Right atrium auricular region (tissue), 2 donors: ENCODE data around the gene TNFRSF25. TPM values are rescaled to one million over a fixed set of nuclear protein-coding genes. Genes with fewer than 3 reads are reported as not detected.

Experiments
- DNase-seq: peaks from one replicate; pipeline ENCODE4 v3.0.0-alpha.2; 2019; ENCODE audit warnings: low spot score
- H3K27ac ChIP-seq, 2 donors: fragments of 200-600 bp; sonication (generic); 1 replicate in 1 of 2; 2 replicates in 1 of 2; pipeline ENCODE4 v1.5.1; 2016 to 2019
- H3K27me3 ChIP-seq, 2 donors: fragments of 200-600 bp; sonication (generic); one replicate each; pipeline versions ENCODE4 v1.5.1 to v1.6.0; 2017 to 2019
- H3K36me3 ChIP-seq: fragments of 200-600 bp; sonication (generic); one replicate; pipeline ENCODE4 v1.5.1; 2016
- H3K4me1 ChIP-seq, 2 donors: fragments of 200-600 bp; sonication (generic); one replicate each; pipeline versions ENCODE4 v1.5.1 to v1.6.0; 2017 to 2019
- H3K4me3 ChIP-seq, 2 donors: fragments of 200-600 bp; sonication (generic); 1 replicate in 1 of 2; 2 replicates in 1 of 2; pipeline ENCODE4 v1.5.1; 2017 to 2019; ENCODE audit warnings: mild to moderate bottlenecking in 1 of 2, moderate library complexity in 1 of 2
- H3K9me3 ChIP-seq, 2 donors: fragments of 200-600 bp; sonication (generic); one replicate each; pipeline ENCODE4 v1.5.1; 2019
- CTCF ChIP-seq, 2 donors: fragments of 200-600 bp; sonication (generic); IDR thresholded peaks; one replicate each; pipeline ENCODE4 v1.5.1; 2019; ENCODE audit warnings: antibody characterized with exemption in 2 of 2
- total RNA-seq, 2 donors: library from RNA; depleted of rRNA; stranded (reverse); fragments of >200 nt; gene quantifications; one replicate each; pipeline ENCODE4 v1.1.0, GENCODE V29; 2016

TNFRSF25 gene
- total RNA-seq, 2 donors from 2014 or later, result 4.4 to 7.4 TPM

DNA sequence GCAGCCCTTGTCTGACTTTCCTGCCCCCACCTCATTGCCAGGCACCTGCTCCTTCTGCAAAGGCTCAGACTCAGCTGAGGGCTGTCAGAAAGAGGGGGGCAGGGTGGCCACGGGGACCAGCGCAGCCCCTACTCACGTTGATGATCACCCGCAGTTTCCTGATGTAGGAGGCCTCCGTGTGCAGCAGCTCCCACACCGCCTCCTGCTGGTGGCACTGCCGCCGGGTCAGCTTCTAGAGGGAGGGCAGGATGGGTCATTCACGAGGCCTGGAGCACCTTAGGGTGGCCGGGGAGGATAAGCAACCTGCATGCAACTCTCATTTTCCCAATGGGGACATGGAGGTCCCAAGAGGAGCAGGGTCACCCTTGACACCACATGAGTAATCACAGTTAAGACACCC, 6.4 kb upstream of the TNFRSF25 start:
- TF ChIP-seq CTCF (IDR thresholded peaks at IDR 0.05), result no peak

DNA sequence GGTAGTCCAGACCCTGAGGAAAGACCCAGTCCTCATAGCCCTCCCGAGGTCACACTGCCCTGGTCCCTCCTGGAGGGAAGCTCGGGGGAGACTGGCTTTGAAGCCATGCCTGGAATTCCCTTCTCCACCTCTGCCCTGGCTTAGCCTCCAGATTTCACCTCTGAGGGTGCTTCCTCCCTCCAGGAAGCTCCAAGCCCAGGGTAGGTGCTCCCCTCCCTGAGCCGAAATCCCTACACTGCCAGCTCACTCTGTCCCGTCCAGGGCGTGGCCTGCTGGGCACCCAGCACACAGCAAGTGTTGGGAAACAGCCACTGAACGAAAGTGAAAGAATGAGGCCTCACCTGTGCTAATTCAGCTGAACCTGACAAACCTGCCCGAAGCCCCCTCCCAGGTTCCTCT, 6.0 kb upstream of the TNFRSF25 start:
- H3K27me3 ChIP-seq, result no peaks in the 10 kb centered on the region
- H3K4me3 ChIP-seq, result no peak overlapping the region
- no peak for DNase-seq
- H3K9me3 ChIP-seq, result no peaks in the 10 kb centered on the region
- H3K4me1 ChIP-seq, result peaks cover 0 to 6% of the 10 kb centered on the region in 2 donors
- H3K27ac ChIP-seq, result no peak overlapping the region
- no peak for TF ChIP-seq CTCF (IDR thresholded peaks at IDR 0.05)
- H3K36me3 ChIP-seq, result peaks cover 60% of the 10 kb centered on the region

More for the DNA sequence above, 6.4 kb upstream of the TNFRSF25 start:
- Histone ChIP-seq H3K36me3 (peaks cover 60% of the 10 kb centered on the region), H3K4me1 (peaks cover 0 to 6% of the 10 kb centered on the region in 2 donors), H3K9me3 (no peaks in the 10 kb centered on the region), H3K27ac (no peak overlapping the region), H3K4me3 (no peak overlapping the region), H3K27me3 (no peaks in the 10 kb centered on the region)
- DNase-seq, result no peak

- Histone ChIP-seq H3K4me1 (peaks cover 0 to 6% of the 10 kb centered on the region in 2 donors), H3K4me3 (no peak overlapping the region), H3K36me3 (peaks cover 60% of the 10 kb centered on the region), H3K9me3 (no peaks in the 10 kb centered on the region), H3K27ac (no peak overlapping the region), H3K27me3 (no peaks in the 10 kb centered on the region)
- DNase-seq, result no peak
- TF ChIP-seq CTCF (IDR thresholded peaks at IDR 0.05), result no peak
Observed at GRCh38 chr1:6471086-6471969, 5.4 kb upstream of the TNFRSF25 start.

DNA sequence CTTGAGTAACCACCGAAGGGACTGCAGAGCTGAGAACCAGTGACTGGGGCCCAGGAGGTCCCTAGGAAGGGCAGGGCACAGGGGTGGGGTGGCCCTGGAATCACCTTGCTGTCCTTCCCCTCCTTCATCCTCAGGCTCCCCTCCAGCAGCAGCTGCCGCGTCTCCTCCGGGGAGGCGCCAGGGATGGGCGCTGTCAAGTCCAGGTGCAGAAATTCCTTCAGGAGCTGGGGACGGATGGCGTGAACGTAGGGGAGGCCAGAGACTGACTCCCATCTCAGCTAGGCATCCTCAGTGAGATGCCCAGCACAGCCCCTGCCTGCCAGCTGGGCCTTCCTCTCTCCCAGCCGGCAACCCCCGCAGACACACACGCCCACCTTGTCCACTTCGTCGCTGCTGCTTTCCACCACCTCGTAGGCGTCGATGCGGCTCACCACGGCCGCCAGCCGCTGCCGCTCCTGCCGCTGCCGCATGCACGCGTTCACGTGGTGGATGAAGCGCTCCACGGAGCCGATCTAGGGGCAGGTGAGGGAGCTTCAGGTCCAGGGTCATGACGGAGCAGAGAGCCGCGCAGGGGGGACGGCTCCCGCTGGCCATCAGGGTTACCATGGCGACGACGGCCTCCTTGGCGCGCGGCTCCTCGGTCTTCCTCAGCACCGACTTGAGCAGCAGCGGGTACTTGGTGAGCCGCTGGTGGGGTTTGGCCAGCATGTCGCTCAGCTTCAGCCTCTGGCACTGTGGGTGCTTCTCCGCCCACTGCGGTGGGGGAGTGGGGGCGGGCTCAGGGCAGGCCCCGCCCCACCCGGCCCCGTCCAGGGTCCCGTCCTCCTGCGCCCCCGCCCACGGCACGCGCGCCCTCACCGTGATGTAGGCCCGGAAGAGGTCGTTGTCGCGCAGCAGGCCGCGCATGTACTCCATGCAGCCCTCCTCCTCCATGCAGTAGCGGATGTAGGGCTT, 4.4 kb upstream of the TNFRSF25 start:
- Histone ChIP-seq H3K4me1 (peaks cover 0 to 1% of the 10 kb centered on the region in 2 donors), H3K27ac (no peak overlapping the region), H3K27me3 (no peaks in the 10 kb centered on the region), H3K9me3 (no peaks in the 10 kb centered on the region), H3K4me3 (no peak overlapping the region), H3K36me3 (peaks cover 60% of the 10 kb centered on the region)
- TF ChIP-seq CTCF (IDR thresholded peaks at IDR 0.05), result no peak
- no peak for DNase-seq

DNA sequence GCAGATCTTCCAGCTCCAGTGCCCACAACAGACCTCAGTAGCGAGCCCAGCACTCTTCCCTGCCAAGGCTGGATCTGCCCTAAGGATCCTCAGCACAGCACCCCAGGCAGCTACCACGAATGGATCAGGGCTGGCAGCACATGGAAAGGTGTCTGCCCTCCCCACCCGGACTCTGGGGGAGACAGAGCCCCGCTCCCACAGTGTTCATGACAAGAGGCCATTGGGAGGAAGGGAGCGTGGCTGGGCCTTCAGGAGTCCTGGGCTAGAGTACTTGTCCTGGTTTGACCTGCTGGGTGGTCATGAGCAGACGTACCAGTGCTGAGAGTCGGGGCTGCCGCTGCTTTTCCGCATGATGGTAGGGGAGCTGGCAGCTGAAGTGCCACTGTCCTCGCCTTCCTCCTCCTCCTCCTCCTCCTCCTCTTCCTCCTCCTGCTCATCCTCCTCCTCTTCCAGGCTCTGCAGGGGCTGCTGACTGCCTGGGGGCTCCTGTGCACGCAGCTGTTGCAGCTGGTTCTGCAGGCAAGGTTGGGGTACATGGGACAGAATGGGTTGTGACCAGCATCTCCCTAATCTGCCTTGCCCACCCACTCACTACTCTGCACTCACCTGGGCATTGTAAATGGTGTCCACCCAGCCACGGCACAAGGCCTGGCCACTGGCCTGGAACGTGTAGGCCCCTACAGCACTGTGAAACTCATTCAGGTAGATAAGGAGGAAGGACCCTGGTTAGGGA, 2.9 kb upstream of the TNFRSF25 start:
- H3K36me3 ChIP-seq, result peaks cover 52% of the 10 kb centered on the region
- H3K4me1 ChIP-seq, result peaks cover 0 to 5% of the 10 kb centered on the region in 2 donors
- no peak for TF ChIP-seq CTCF (IDR thresholded peaks at IDR 0.05)

More for the DNA sequence above, 2.9 kb upstream of the TNFRSF25 start:
- Histone ChIP-seq H3K4me3 (no peak overlapping the region), H3K27ac (no peak overlapping the region), H3K27me3 (no peaks in the 10 kb centered on the region), H3K9me3 (no peaks in the 10 kb centered on the region)
- DNase-seq, result no peak
